GM12878 (cell line): Measurements from ENCODE around the gene AGAP3. TPM values are rescaled to one million over a fixed set of nuclear protein-coding genes. Genes with fewer than 3 reads are reported as not detected.

Source experiments
- ATAC-seq: fragments of 200-7000 bp; cut with Tn5 transposase; 3 replicates; pipeline ENCODE4 v1.9.1; 2020; ENCODE audit warnings: mild to moderate bottlenecking, moderate library complexity
- BruUV-seq: library from RNA; stranded (reverse); fragments of 400-500 nt; replicated peaks from 2 replicates; lab custom pipeline; 2021; lab: Mats Ljungman, UMichigan
- CTCF ChIA-PET: fragments of 300-600 bp; sonication (Branson Sonifier 250); formaldehyde crosslinking; extraction: SDS; loops from one replicate; lab custom pipeline; 2021; ENCODE audit warnings: inconsistent platforms; lab: Yijun Ruan, JAX
- POLR2A ChIA-PET: fragments of 350-600 bp; formaldehyde crosslinking; extraction: SDS; loops from one replicate; lab custom pipeline; 2021; ENCODE audit warnings: inconsistent platforms; lab: Charles Lee
- RAD21 ChIA-PET: fragments of 300-600 bp; sonication (Branson Sonifier 250); formaldehyde crosslinking; loops from one replicate; lab custom pipeline; 2023; ENCODE audit warnings: antibody characterized with exemption; ENCODE audit not compliant: unreplicated experiment; lab: Charles Lee
- SMC1A ChIA-PET: fragments of 300-600 bp; sonication (Branson Sonifier 250); formaldehyde crosslinking; loops from one replicate; lab custom pipeline; 2023; ENCODE audit not compliant: unreplicated experiment, uncharacterized antibody; lab: Charles Lee
- DNase-seq: peaks from one replicate; pipeline ENCODE4 v3.0.0-alpha.2; 2011; ENCODE audit warnings: low read depth, low spot score
- FAIRE-seq: peaks from 3 replicates; lab custom pipeline; 2011; peaks lifted over from hg19 to GRCh38; lab: Jason Lieb, UNC
- H2AFZ ChIP-seq: 2 replicates; pipeline ENCODE4 v1.6.0; 2011; ENCODE audit warnings: low read depth, low read length, control low read depth; ENCODE audit not compliant: control insufficient read depth
- H3K27ac ChIP-seq: 2 replicates; pipeline ENCODE4 v1.5.1; 2011; ENCODE audit warnings: control low read depth; ENCODE audit not compliant: control insufficient read depth, insufficient read depth
- H3K27me3 ChIP-seq, 2 experiments: replicated peaks in 1 of 2; 2 replicates each; pipeline versions ENCODE4 v1.6.0 to v1.6.1; 2011; ENCODE audit warnings: low read length in 1 of 2; ENCODE audit not compliant: control insufficient read depth in 2 of 2, insufficient read depth in 2 of 2
- H3K36me3 ChIP-seq, 2 experiments: 2 replicates each; pipeline ENCODE4 v1.5.1; 2011; ENCODE audit warnings: low read length in 1 of 2; ENCODE audit not compliant: control insufficient read depth in 2 of 2, insufficient read depth in 2 of 2
- H3K4me1 ChIP-seq: 2 replicates; pipeline ENCODE4 v1.6.1; 2011; ENCODE audit warnings: mild to moderate bottlenecking, low read length, moderate library complexity, mixed read lengths; ENCODE audit not compliant: control insufficient read depth, insufficient read depth
- H3K4me2 ChIP-seq: 2 replicates; pipeline ENCODE4 v1.6.0; 2011; ENCODE audit warnings: control low read depth; ENCODE audit not compliant: control insufficient read depth, insufficient read depth
- H3K4me3 ChIP-seq: fragments of 200-600 bp; sonication (generic); 2 replicates; pipeline ENCODE4 v1.5.1; 2016
- H3K79me2 ChIP-seq: 2 replicates; pipeline ENCODE4 v1.6.0; 2011; ENCODE audit warnings: low read length; ENCODE audit not compliant: control insufficient read depth, insufficient read depth
- H3K9ac ChIP-seq: 2 replicates; pipeline ENCODE4 v1.8.0; 2011; ENCODE audit warnings: low read length, control low read depth, mixed read lengths; ENCODE audit not compliant: control insufficient read depth, insufficient read depth
- H3K9me3 ChIP-seq: replicated peaks from 3 replicates; pipeline ENCODE4 v1.5.1; 2011; ENCODE audit warnings: mild to moderate bottlenecking, low read length; ENCODE audit not compliant: control insufficient read depth, insufficient read depth
- H4K20me1 ChIP-seq: 2 replicates; pipeline ENCODE4 v1.6.0; 2011; ENCODE audit not compliant: control insufficient read depth, insufficient read depth
- BHLHE40 ChIP-seq, 2 experiments: fragments of 450-650 bp in 1 of 2; IDR thresholded peaks; 2 replicates each; pipeline ENCODE4 v1.6.1; 2011 to 2017; ENCODE audit warnings: low read depth in 2 of 2, borderline replicate concordance in 1 of 2, improper control_type of control experiment in 1 of 2, low read length in 1 of 2, mild to moderate bottlenecking in 1 of 2
- CBFB ChIP-seq: IDR thresholded peaks from 2 replicates; pipeline ENCODE4 v1.6.1; 2016; ENCODE audit warnings: antibody characterized with exemption, low read depth
- IKZF1 ChIP-seq: fragments of 450-650 bp; conservative IDR thresholded peaks from 2 replicates; pipeline ENCODE4 v1.6.1; 2017; ENCODE audit warnings: antibody characterized with exemption, mild to moderate bottlenecking
- IRF4 ChIP-seq: IDR thresholded peaks from 2 replicates; pipeline ENCODE4 v1.6.1; 2011; ENCODE audit warnings: low read depth, low read length
- NR2C2 ChIP-seq: IDR thresholded peaks from 2 replicates; pipeline ENCODE4 v1.6.1; 2011; ENCODE audit warnings: borderline replicate concordance, low read depth; ENCODE audit not compliant: control insufficient read depth, insufficient read length
- PML ChIP-seq: IDR thresholded peaks from 2 replicates; pipeline ENCODE4 v1.6.1; 2012; ENCODE audit warnings: low read length, inconsistent platforms
- POLR2AphosphoS2 ChIP-seq: IDR thresholded peaks from 2 replicates; pipeline ENCODE4 v1.6.1; 2011; ENCODE audit warnings: low read depth, mild to moderate bottlenecking, low read length, improper control_type of control experiment, moderate library complexity
- SUZ12 ChIP-seq: fragments of 200-600 bp; sonication (generic); IDR thresholded peaks from one replicate; pipeline ENCODE4 v1.6.1; 2018; ENCODE audit warnings: antibody characterized with exemption, mild to moderate bottlenecking; ENCODE audit not compliant: unreplicated experiment
- ZNF274 ChIP-seq: IDR thresholded peaks from one replicate; pipeline ENCODE4 v1.8.0; 2011; ENCODE audit not compliant: insufficient read length, insufficient read depth
- ZSCAN29 ChIP-seq: fragments of 450-650 bp; IDR thresholded peaks from 2 replicates; pipeline ENCODE4 v1.6.1; 2017; ENCODE audit warnings: mild to moderate bottlenecking, moderate library complexity
- WGBS: methylation state at CpG from one replicate; pipeline ENCODE4 v1.1.6; 2016; ENCODE audit warnings: low lambda C conversion rate; ENCODE audit not compliant: insufficient replicate concordance, insufficient coverage; ENCODE audit errors: missing lambda C conversion rate; 5-methylcytosine and 5-hydroxymethylcytosine counted together
- in situ Hi-C: fragments of 300-500 bp; cut with MboI; formaldehyde crosslinking; loops from 9 replicates; pipeline ENCODE4 v1.14.3; 2018; ENCODE audit warnings: mixed read lengths
- intact Hi-C: fragments of 100-400 bp; cut with micrococcal nuclease; formaldehyde crosslinking; loops from one replicate; pipeline ENCODE4 v1.14.2; 2022; ENCODE audit not compliant: unreplicated experiment
- polyA plus RNA-seq, 11 experiments: library from polyadenylated mRNA; depleted of rRNA in 4 of 11; unstranded in 6 of 11; stranded (reverse) in 5 of 11; fragments of >200 nt; fragmentation: Nextera tagmentation in 4 of 11; fragmentation: Illumina TruSeq in 1 of 11; extraction: Ambion mirVana in 4 of 11; extraction: Trizol in 1 of 11; gene quantifications; 1 replicate in 1 of 11; 2 replicates in 10 of 11; pipeline versions ENCODE4 v1.2.1 to v1.2.3, GENCODE V29; 2011 to 2016; ENCODE audit warnings: inconsistent platforms in 2 of 11, missing spikeins in 2 of 11, low read depth in 1 of 11
- total RNA-seq, 4 experiments: library from RNA; depleted of rRNA in 3 of 4; stranded (reverse); fragments of >200 nt in 3 of 4; fragmentation: Illumina TruSeq in 1 of 4; extraction: Trizol in 1 of 4; gene quantifications; 2 replicates each; pipeline versions ENCODE4 v1.2.1 to v1.2.3, GENCODE V29; 2013 to 2021
- TF ChIP-seq, protein P1 (sequence below), 3 experiments: IDR thresholded peaks in 2 of 3; conservative IDR thresholded peaks in 1 of 3; 2 replicates each; pipeline ENCODE4 v1.5.1; 2011; ENCODE audit warnings: low read depth in 3 of 3, low read length in 3 of 3, mild to moderate bottlenecking in 3 of 3, control low read depth in 2 of 3, moderate library complexity in 2 of 3, inconsistent platforms in 1 of 3, mixed read lengths in 1 of 3; ENCODE audit not compliant: control insufficient read depth in 2 of 3, insufficient read depth in 1 of 3; ENCODE audit errors: extremely low read depth in 1 of 3
- TF ChIP-seq, protein P2 (sequence below): IDR thresholded peaks from 2 replicates; pipeline ENCODE4 v1.6.1; 2012; ENCODE audit warnings: low read length, inconsistent platforms
- TF ChIP-seq, protein P3 (sequence below): IDR thresholded peaks from 2 replicates; pipeline ENCODE4 v1.6.1; 2012; ENCODE audit warnings: mild to moderate bottlenecking, low read depth, low read length
- TF ChIP-seq, protein P4 (sequence below): IDR thresholded peaks from 2 replicates; pipeline ENCODE4 v1.6.1; 2012; ENCODE audit warnings: low read depth, low read length, improper control_type of control experiment

The AGAP3 gene
- total and polyA plus RNA-seq, 10 of the 15 experiments (the other 5 are each of a cell fraction or from before 2014, with no cell fraction given), result 1.8 to 68.1 (median 15.7) TPM

DNA sequence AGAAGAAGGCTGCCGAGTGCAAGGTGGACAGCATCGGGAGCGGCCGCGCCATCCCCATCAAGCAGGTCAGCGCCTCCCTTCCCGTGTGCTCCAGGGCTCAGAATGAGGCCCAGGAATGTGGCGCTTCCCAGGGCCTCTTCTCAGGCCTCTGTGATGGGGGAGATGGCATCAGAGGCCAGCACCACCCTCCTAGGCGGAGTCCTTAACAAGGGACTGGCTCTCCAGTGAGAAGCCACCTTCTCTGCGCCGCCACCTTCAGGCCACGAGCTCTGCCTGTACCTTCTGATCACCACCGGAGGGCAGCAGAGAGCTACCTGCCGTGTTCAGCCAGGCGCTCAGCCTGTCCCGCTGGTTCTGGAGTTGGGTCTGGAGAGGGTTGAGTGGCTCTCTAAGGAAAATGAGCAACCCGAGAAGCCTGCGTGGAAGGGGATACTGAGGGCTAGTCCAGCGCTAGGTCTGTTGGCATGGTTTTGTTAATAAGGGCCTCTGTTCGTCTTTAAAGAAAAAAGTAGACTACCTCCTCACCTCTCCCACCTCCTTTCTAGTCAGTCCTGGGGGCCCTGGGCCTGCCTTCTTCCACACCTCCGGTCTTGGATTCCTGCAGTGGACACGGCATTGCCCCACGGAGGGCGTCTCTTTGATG, 37.7 kb downstream of the AGAP3 start (continued):
- TF ChIP-seq, protein P1, sequence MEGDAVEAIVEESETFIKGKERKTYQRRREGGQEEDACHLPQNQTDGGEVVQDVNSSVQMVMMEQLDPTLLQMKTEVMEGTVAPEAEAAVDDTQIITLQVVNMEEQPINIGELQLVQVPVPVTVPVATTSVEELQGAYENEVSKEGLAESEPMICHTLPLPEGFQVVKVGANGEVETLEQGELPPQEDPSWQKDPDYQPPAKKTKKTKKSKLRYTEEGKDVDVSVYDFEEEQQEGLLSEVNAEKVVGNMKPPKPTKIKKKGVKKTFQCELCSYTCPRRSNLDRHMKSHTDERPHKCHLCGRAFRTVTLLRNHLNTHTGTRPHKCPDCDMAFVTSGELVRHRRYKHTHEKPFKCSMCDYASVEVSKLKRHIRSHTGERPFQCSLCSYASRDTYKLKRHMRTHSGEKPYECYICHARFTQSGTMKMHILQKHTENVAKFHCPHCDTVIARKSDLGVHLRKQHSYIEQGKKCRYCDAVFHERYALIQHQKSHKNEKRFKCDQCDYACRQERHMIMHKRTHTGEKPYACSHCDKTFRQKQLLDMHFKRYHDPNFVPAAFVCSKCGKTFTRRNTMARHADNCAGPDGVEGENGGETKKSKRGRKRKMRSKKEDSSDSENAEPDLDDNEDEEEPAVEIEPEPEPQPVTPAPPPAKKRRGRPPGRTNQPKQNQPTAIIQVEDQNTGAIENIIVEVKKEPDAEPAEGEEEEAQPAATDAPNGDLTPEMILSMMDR (IDR thresholded peaks at IDR 0.05 in 2 of 3, conservative IDR thresholded peaks at IDR 0.05 in 1 of 3; ENCODE audit: control insufficient read depth in 2 of 3, extremely low read depth in 1 of 3, insufficient read depth in 1 of 3, low read depth in 3 of 3, low read length in 3 of 3), result peak; percentile 99; a peak in 5 of 6 replicates
- no peak for TF ChIP-seq ZSCAN29

DNA sequence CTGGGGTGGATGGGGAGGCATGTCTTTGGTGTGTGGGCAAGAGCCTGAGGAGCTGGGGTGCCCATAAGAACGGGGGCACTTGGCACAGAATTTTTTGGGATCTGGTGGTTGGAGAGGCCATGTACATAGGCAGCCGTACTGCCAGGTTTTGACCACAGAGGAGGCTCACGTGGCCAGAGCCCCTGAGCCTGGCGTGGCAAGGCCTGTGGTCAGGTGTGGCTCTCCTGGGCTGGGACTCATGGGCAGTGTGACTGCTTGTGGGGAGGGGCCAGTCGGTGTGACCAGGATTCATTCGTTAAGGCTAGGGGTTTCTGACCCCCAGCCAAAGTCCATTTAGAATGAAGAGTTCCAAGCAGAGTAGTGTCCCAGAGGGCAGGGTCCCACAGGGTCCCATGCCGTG, 38.2 kb downstream of the AGAP3 start:
- H2AFZ ChIP-seq, result no peak overlapping the region
- intact Hi-C loops, result loop anchor here (1.0 kb wide), 3 partner anchors 48 to 179 kb away; no protein-coding TSS in a partner anchor
- POLR2A ChIA-PET, result no interaction called here
- TF ChIP-seq IRF4 (no peak), IKZF1 (no peak), BHLHE40 (IDR thresholded peaks at IDR 0.05; ENCODE audit: borderline replicate concordance in 1 of 2, low read depth in 2 of 2, low read length in 1 of 2) (no peak), POLR2AphosphoS2 (no peak), SUZ12 (no peak), CBFB (no peak), NR2C2 (no peak), PML (no peak), ZNF274 (no peak), ZSCAN29 (no peak)
- TF ChIP-seq, protein P2, sequence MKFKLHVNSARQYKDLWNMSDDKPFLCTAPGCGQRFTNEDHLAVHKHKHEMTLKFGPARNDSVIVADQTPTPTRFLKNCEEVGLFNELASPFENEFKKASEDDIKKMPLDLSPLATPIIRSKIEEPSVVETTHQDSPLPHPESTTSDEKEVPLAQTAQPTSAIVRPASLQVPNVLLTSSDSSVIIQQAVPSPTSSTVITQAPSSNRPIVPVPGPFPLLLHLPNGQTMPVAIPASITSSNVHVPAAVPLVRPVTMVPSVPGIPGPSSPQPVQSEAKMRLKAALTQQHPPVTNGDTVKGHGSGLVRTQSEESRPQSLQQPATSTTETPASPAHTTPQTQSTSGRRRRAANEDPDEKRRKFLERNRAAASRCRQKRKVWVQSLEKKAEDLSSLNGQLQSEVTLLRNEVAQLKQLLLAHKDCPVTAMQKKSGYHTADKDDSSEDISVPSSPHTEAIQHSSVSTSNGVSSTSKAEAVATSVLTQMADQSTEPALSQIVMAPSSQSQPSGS, result no peak
- TF ChIP-seq, protein P3, sequence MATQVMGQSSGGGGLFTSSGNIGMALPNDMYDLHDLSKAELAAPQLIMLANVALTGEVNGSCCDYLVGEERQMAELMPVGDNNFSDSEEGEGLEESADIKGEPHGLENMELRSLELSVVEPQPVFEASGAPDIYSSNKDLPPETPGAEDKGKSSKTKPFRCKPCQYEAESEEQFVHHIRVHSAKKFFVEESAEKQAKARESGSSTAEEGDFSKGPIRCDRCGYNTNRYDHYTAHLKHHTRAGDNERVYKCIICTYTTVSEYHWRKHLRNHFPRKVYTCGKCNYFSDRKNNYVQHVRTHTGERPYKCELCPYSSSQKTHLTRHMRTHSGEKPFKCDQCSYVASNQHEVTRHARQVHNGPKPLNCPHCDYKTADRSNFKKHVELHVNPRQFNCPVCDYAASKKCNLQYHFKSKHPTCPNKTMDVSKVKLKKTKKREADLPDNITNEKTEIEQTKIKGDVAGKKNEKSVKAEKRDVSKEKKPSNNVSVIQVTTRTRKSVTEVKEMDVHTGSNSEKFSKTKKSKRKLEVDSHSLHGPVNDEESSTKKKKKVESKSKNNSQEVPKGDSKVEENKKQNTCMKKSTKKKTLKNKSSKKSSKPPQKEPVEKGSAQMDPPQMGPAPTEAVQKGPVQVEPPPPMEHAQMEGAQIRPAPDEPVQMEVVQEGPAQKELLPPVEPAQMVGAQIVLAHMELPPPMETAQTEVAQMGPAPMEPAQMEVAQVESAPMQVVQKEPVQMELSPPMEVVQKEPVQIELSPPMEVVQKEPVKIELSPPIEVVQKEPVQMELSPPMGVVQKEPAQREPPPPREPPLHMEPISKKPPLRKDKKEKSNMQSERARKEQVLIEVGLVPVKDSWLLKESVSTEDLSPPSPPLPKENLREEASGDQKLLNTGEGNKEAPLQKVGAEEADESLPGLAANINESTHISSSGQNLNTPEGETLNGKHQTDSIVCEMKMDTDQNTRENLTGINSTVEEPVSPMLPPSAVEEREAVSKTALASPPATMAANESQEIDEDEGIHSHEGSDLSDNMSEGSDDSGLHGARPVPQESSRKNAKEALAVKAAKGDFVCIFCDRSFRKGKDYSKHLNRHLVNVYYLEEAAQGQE, result no peak
- TF ChIP-seq, protein P4, sequence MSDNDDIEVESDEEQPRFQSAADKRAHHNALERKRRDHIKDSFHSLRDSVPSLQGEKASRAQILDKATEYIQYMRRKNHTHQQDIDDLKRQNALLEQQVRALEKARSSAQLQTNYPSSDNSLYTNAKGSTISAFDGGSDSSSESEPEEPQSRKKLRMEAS, result no peak

More for the DNA sequence above, 38.2 kb downstream of the AGAP3 start:
- no peak for ATAC-seq
- BruUV-seq, result no TSS peak
- CTCF ChIA-PET, result interaction anchor here (0.7 to 3.5 kb wide), 29 partner anchors 8 to 227 kb away, joined by 3 to 41 read pairs (median 5); partner anchors contain the start of genes ABCB8, ABCF2, NOS3 and SLC4A2
- in situ Hi-C loops, result no loop called here
- no peaks in the 10 kb centered on the region for H3K4me1 ChIP-seq
- DNase-seq, result no peak
- no peak overlapping the region for H3K4me2 ChIP-seq
- RAD21 ChIA-PET, result interaction anchor here (1.0 to 1.4 kb wide), 3 partner anchors 26 to 226 kb away, joined by 3 to 16 read pairs (median 3); no protein-coding TSS in a partner anchor
- H3K27me3 ChIP-seq, result no peaks in the 10 kb centered on the region
- H3K9ac ChIP-seq, result no peak overlapping the region
- SMC1A ChIA-PET, result interaction anchor here (1.0 kb wide), 2 partner anchors 116 to 119 kb away, joined by 3 to 10 read pairs; no protein-coding TSS in a partner anchor
- no peaks in the 10 kb centered on the region for H4K20me1 ChIP-seq
- peaks cover 9 to 19% of the 10 kb centered on the region in 2 experiments; a peak in 3 of 4 replicates for H3K36me3 ChIP-seq
- no peaks in the 10 kb centered on the region for H3K79me2 ChIP-seq
- no peak for FAIRE-seq
- no peak overlapping the region for H3K27ac ChIP-seq
- no peak overlapping the region for H3K4me3 ChIP-seq
- no peaks in the 10 kb centered on the region for H3K9me3 ChIP-seq
- WGBS, result 64% methylated on average over 7 of the region's 7 CpGs
